IMR-90 (cell line): ENCODE results near the gene AKAP8L. TPM values are rescaled to one million over a fixed set of nuclear protein-coding genes. Genes with fewer than 3 reads are reported as not detected.

Experiments used
- FOS ChIP-seq: fragments of 150-350 bp; IDR thresholded peaks from 2 replicates; pipeline ENCODE4 v1.6.1; 2016; ENCODE audit warnings: low read depth, low read length
- MXI1 ChIP-seq: IDR thresholded peaks from 2 replicates; pipeline ENCODE4 v1.6.1; 2012; ENCODE audit warnings: low read depth, mild to moderate bottlenecking, low read length, moderate library complexity, borderline replicate concordance
- polyA plus RNA-seq, 3 experiments: library from polyadenylated mRNA; depleted of rRNA; stranded (reverse); fragments of >200 nt; gene quantifications; 2 replicates each; pipeline ENCODE4 v1.2.3, GENCODE V29; 2012; ENCODE audit warnings: low replicate concordance in 1 of 3
- total RNA-seq: library from RNA; depleted of rRNA; stranded (reverse); fragments of >200 nt; gene quantifications from 2 replicates; pipeline ENCODE4 v1.2.3, GENCODE V29; 2012
- TF ChIP-seq, protein P1 (sequence below): fragments of 150-350 bp; IDR thresholded peaks from 2 replicates; pipeline ENCODE4 v1.6.1; 2017; ENCODE audit warnings: mild to moderate bottlenecking, antibody characterized with exemption, low read length, low read depth

AKAP8L gene
- total and polyA plus RNA-seq, 2 of the 4 experiments (the other 2 are of a cell fraction): 43.1 to 44.6 TPM

DNA sequence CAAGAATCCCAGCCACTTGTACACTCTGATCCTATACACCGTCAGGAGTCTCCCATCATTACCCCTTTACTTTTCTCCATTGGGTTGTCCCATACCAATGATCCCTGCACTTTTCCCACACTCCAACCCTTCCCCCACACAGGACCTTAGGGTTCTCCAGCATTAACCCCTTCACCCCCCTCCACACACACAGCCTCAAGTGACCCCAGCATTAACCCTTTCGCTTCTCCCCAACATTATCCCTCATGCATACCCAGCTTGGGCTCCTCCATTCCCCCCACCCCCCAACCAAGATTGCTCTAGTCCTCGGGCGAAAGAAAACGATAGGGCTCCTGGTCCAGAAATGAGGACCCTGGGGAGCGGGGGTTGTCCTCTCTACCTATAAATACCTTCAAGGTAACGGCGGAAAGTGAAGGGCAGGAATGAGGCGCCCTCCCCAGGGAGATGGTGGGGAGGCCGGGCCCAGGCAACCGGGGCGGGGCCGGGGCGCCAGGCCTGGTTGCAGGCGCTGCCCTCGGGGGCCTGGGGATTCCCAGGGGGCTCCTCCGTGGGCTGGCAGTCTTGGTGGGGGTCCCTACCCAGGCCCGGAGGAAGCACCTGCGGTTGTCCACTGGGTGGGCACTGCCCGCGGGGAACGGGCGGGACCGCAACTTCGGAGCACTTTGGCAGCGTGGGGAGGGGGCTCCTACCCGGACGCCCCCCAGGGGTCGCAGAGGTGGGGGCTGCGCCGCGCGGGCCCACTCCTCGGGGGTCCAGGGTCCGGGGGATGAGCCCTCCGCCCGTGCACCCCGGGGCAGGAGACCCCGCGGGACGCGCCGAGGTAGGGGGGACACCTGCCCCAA, 30.2 kb upstream of the AKAP8L start (continued):
- TF ChIP-seq, protein P1, sequence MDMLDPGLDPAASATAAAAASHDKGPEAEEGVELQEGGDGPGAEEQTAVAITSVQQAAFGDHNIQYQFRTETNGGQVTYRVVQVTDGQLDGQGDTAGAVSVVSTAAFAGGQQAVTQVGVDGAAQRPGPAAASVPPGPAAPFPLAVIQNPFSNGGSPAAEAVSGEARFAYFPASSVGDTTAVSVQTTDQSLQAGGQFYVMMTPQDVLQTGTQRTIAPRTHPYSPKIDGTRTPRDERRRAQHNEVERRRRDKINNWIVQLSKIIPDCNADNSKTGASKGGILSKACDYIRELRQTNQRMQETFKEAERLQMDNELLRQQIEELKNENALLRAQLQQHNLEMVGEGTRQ: no peak
- TF ChIP-seq FOS (no peak), MXI1 (no peak)
